ENCODE results near the gene DDO.

Gene DDO

DNA sequence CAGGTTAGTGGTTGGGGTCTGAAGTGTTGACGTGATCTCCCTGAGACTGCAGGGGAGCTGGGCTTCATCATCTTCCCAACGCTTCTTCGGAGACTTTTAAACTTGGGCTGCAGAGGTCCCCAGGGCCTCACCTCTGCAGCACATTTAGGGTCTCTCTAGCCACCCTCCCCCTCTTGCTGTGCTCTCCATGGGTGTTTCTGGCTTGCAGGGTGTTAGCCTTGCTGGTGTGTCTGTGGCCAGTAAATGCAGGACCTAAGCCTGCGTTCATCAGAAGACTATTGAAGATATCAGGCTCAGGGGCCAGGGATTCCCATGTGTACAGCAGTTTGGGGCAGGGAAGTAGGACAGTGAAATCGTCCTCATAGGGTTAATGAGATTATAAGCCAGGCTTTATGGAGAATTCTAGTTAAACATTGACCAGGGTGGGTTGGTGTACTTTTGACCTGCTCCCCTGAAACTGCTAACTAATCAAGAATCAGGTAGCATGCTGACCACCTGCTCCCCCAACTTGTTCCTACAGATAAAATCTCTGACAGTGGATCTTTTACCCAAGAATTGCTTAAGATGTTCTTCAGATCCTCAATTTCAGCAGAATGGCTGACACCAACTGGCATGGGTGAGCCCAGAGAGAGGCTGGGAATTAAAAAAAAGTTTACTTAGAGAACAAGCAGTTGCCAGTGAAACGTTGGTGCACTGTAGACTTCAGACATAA, 3.8 kb upstream of the DDO start:
- no peak for DNase-seq

DNA sequence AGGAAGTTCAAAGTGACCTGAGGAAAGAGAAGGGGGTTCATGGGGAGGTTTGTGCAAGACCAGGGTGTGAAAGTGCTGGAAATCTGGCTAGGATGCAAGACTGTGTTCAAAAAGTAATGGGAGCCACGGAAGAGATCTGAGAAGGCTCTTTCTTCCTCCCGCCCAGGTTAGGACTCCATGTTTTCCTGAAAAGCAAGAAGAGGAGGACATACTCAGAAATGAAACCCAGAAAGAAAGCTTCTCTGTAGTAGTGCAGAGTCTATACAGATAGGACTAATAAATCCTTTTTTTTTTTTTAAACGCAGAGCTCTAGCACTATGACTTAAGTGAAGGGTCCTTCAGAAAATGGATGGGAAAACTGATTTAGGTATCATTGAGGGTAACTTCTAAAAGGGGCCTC, 3.2 kb upstream of the DDO start:
- no peak for DNase-seq

DNA sequence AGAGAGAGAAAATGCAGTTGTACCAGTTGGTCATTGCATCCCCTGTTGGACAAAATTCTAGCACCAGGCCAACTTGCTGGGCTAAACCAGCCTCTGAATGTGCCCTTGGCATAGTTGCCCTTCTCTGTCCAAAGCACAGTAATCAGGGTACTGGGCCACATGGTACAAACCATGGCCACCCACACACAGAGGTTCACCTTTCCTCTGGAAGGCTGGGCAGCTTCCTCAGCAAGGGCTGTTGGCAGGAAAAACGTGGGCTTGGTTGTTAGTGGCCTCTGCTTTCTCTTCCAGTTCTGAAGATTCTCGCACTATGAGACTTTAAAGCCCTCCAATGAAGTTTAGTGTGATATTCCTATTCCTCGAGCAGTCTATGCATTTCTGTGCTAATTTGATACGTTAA, 706 bp downstream of the DDO start:
- DNase-seq = no peak

DNA sequence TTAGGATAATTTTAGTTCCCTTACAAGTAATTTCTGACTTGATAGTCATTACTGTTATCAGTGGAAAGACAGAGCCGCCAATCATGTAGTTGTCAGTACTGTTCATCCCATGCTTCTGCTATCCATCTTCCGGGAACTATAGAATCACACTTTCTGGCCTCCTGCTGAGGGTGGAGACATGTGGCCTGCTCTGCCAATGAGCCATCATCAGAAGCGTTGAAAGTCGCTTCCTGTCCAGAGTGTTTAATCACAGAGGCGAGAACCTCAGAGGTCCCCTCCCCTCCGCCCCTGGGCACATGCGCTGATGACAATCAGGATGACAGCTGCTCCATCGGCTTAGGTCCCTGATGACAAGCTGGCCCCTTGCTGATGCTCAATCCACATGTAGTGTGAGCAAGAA, 3.0 kb downstream of the DDO start:
- no peak for DNase-seq

DNA sequence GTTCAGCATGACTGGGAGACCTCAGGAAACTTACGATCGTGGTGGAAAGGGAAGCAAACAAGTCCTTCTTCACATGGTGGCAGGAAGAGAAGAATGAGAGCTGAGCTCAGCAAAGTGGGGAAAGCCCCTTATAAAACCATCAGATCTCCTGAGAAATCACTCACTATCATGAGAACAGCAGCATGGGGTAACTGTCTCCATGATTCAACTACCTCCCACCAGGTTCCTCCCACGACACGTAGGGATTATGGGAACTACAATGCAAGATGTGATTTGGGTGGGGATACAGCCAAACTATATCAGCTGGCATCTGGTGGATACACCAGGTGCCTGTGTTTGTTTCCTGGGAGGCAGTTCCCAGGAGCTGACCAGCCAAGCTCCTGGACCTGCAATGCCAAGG, 4.9 kb downstream of the DDO start:
- no peak for DNase-seq

DNA sequence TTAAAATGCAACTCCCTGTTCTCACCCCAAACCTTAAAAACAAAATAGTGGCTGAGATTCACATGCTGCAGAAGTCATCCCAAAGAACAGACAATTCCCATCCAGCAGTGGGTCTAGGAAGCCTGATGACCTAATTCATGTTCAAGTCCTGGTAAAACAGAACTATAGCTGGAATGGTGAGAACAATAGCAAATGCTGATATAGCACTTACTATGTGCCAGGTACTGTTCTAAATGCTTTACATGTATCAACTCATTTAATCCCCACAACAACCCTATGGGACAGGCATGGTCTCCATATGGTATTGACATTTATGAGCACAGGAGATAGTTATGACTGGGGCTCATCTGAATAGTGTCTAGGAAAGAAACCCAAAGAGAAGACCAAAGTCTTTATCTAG, 5.6 kb downstream of the DDO start:
- no peak for DNase-seq

DNA sequence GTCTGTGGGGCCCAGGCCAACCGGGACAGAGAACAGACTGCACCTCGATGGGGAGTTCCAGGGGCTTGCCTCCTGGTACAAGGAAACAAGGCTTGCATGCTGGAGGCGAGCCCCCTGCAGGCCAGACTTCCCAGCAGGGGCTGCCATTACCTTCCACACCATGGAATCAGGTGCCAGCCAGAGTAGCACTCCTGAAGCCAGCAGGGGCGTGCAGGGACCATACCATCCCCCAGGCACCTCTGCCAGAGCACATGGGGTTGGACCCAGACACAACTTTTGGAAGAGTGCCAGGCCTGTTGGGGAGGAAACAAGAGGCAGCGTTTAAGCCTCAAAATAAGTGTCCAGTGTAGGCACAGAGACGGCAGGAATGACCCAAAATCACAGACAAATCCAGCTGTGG, 6.5 kb downstream of the DDO start:
- DNase-seq = no peak

DNA sequence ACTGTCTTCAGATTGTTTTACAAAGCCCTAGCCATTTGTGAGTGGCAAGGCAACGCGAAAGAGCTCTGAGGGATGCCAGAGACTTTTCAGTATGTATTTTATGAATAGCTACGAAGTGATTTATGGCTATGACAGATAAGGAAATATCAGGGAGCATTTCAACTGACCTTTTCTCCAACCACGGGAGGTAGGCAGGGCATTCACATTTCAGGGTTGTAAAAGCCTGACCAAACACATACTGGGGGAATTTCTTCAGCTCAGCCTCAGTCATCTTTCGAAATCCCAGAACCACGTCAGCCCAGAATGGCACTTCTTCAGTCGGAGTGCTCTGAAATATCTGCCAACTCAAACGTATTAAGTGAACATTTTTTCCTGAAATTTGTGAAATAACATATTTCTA, 10.8 kb downstream of the DDO start:
- DNase-seq = no peak

DNA sequence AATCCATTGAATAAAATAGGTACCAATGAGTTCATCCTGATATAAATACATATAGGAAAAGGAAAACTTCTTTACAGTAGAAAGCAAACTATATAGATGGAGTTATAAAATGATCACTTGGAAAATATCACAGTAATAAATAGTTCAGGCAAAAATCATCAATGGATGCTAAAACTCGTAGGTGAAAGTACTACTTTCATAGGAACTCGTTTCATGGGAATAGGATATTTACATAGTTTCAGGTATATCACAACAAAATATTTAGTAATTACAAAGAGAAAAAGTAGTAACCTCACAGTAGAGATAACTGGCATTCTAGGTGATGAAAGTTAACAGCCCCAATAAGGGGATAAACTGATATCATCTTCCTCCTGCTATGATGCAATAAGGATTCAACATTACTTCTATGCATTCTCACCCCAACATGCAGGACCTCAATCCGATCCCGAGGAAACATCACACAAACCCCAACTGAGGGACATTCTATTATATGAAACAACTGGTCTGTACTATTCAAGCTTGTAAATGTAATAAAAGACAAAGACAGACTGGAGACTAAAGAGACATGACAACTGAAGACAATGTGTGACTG, 13.7 kb downstream of the DDO start:
- no peak for DNase-seq

DNA sequence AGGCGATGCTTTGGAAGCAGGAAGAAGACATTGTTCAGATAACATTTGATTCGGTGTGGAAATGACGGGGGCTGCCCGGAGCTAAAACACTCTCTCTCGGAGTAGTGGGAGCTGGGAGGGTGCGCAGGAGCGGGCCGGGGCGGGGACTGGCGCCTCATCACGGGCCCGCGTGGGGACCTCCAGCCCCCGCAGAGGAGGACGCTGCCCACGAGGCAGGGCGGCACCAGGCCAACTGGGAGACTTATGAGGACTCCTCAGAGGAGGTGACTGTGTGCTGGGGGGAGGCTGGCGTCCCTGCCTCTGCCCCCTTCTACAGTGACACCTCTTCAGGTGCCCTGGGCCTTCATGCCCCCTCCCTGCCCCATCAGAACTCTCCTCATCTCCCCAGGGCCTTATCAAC, 15.2 kb downstream of the DDO start:
- DNase-seq = no peak

DNA sequence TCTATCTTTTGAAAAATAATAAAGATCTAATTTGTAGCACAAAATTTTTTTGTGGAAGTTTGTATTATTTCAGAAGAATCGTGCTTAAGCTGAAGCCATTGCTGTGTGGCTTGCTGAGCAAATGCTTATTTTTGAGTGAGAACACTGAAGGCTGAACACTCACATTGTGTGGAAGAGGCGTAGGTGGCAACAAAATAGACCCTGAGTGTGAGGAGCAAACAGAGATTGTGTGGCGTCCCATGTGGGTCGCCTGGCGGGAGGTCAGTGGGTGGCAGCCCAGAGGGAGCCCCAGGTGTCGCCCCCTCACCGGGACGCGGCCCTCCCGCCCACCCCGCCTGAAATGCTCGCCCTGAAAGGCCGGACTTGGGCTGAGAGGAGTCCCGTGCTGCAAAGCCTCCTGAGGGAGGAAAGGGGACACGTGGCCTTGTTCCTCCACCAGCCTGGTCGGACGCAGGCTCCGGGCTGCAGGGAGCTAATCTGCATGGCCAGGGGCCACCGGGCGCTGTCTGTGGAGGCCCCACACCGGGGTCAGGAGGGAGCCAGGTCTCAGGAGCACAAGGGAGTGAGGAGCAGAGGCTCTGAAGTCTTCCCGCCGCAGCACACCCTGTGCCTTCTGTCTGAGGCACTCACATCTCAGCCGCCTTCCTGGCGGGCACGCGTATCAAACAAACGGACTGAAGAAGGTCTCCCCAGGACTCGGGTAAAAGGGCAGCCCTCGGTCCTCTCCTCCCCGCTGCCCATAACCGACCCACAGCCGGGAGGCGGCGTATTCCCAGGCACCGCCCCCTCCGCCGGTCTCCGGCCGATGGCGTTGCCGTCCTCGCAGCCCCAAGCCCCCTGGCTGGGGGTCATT, 15.9 kb downstream of the DDO start:
- DNase-seq = no peak

DNA sequence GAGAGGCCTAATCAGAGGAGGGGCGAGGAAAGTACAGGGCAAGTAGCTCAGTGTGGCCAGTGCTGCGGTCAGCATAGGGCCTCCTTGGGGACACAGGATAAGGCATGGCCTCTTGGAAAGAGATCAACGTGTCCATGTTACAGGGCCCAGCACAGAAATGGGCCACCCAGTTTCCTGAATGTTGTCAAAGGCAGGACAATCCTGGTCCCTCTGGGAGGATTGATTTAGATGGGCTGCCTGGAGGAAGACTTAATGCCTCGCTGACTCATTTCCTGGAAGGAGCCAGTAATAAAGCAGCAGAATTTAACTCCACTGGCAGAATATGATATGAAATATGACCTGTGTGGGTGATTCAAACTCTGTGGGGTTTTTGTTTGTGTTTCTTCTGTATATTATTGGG, 16.6 kb downstream of the DDO start:
- DNase-seq = no peak

DNA sequence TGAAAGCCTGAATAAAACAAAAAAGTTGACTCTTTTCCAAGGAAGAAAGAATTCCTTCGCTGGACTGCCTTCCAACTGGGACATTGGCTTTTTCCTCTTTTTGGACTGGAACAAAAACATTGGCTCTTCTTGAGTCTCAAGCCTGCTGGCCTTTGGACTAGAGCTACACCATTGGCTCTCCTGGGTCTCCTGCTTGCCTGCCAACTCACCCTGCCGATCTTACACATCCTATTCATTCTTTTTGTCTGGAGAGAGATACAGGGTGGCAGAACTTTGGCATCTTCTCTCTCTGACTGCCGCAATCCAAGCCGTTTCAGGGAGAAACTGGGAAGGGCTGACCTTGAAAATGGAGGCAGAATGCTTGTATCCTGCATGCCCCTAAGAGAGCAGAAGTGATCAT, 20.2 kb downstream of the DDO start:
- no peak for DNase-seq

DNA sequence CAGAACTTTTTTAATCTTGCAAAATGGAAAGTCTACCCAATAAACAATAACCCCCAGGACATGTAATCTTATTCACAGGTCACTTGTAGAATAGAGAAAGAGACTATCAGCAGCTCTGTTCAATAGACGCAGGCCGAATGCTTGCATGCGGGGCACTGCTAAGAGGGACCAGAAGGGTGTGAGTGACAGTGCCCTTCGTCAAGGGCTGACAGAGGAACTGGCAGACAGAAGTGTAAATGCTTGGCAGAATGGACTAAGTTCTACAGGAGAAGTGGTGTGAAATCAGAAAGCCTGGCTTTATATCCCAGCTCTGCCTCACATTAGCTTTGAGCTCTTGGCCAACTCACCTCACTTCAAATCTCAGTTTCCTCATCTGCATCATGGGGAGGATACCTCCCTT, 21.0 kb downstream of the DDO start:
- DNase-seq = no peak

DNA sequence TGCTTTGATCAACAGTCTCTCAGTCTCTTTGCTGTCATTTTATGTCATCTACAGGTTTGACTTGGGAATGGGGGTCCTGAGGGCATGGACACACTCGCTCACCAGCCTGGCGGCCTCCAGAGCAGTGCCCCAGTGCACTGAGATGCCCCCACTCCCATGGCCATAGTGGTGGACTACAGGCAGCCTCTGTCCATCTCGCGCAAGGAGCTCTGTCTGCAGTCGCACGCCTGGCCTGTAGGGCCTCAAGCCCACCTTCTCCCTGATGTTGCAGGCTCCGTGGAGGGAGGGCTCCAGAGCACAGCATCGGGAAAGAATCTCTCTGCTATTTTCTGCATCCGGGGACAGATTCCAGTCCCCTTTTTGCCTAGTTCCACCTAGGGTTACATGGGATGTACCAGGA, 22.6 kb downstream of the DDO start:
- DNase-seq = no peak

DNA sequence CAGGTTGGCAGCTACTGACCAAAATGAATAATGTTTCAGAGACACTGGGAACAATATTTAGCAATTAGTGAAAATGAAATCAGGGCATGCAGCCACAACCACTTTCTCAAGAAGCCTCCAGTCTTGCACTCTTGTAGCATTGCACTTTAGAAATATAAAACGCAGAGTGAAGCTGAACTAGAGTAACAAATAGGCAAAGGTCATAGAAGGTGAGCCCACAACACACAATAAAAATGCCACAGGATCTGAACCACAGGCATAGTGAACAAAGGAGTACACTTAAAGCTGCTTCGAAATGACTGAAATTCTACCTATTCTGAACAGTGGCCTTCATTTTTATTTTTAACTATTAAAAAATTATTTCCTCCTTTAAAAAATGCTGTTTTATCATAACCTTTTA, 25.0 kb downstream of the DDO start:
- no peak for DNase-seq

DNA sequence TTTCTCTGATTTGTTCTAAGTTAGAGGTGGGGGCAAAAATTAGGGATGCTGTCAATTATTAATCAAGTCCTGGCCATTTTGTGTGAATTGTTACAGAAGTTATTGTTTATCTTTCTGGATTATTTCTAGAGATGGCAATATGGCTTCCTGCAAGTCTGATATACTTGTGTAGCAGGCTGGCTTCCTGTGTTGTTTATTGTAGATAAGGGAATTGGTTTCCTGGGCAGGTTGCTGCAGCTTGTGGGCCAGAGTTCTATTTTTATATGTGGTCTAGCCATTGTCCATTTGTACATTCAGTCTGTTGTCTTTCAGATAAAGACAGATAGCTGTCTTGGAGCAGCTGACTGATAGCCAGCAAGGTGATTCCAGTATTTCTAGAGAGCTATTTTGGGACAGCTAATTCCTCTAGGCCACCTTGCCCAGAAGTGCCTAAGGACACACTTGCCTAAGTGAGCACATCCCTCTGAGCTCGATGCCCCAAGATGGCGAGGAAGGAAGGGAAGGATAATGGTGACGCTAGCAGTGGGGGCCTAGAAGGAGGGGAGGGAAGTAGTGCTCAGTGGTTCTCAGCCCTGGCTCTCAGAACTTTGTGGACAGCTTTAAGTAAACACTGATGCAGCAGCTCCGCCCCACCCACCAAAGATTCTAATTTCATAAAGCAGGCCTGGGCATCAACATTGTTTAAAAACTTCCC, 25.5 kb downstream of the DDO start:
- no peak for DNase-seq

DNA sequence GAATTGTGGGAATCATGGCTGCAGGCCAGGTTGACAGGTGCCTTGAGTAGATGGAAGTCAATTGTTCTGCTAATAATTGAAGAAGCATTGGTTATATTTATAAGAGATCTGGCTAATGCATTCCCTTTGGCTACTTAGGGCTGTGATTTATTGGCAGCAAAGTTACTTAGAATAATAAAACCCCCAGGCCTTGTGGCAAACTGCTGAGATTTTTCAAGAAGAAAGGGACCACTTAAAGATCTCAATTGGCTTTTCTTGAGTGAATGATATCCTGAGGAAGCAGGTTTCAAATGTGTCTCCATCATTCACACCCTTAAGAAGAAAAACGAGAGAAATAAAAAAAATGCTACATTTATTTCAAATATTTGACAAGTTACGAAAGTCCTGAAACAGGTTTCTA, 27.4 kb downstream of the DDO start:
- no peak for DNase-seq

DNA sequence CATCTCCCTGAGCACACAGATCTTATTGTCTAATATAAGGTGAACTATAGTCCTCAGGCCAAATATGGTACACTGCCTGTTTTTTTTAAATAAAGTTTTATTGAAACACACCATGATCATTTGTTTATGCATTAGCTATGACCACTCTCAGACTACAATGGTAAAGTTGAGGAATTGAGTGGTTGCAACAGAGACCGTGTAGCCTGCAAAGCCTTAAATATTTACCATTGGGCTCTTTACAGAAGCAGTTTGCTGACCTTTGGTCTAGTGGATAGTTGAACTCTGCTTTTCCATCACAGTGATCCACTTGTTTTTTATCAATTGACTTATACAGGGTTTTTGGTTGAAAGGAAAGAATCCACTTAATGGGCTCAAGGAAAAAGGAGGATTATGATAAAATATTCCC, 29.9 kb downstream of the DDO start:
- no peak for DNase-seq

DNA sequence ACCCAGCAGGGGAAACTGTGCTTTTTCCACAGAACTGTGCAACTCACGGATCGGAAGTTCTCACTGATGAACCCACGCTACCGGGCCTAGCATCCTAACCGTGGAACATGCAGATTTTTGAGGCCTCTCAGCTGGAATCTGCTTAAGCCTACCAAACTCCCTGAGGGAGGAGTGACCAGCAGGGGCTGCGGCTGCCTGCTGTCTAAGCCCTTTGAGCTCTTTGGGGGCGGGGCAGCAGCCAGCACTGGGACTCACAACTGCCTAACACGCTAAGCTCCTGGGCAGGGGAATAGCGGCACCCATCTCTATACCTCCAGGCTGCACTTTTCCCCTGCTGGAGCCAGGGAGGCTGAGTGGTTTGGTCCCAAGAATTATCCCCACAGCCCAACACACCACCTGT, 36.8 kb downstream of the DDO start:
- DNase-seq = no peak

DNA sequence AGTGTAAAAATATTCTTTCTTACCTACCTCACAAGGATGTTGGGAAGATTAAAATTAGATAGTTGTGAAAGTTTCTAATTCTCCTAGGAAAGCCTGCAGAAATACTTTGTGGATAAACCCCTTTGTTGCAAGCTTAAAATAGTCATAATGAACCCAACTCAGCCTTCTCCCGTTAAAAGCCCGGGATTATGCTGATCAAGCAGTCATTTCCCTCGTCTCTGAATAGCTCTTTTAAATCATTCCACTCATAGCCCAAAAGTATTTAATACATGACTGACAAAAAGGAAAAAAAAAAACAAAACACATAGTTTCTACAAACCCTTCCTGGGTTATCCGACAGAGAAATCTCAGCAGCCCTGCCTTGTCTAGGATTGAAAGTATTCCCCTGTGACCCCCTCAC, 46.3 kb downstream of the DDO start:
- DNase-seq = no peak

DNA sequence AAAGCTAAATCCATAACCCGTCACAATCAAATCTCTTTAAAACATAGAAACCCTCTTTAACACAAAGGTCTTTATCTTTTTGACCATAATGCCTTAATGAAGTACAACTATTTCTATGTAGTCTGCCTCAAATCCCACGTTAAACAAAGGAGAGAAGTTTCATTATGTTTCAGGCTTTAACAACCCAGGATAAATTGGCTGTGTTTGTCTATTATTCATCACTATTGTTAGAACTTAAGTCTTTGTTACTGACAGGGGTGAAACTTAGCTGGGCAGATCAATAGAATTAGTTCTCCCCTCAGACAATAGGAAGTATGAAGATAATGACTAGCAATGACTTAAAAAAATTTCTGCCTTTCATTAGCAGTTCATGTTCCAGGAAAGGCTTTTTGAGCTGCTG, 47.1 kb downstream of the DDO start:
- DNase-seq = no peak

DNA sequence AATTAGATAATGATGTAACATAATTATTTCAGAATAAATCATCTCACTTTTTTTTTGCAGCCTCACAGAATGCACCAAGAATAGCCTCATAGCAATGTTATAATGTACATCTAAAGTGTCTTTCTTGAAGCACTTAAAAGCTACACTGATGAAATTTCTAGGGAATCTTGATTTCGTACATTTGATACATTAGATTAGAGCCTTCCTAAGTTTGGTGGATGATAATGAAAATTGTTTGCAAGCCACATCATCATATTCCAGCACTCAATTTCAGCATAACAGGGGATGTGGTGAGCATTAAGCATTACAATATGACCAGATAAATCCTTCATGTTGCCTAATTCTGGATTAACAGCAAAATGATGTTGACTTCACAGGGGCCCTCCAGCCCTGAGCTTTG, 47.5 kb downstream of the DDO start:
- DNase-seq = no peak

DNA sequence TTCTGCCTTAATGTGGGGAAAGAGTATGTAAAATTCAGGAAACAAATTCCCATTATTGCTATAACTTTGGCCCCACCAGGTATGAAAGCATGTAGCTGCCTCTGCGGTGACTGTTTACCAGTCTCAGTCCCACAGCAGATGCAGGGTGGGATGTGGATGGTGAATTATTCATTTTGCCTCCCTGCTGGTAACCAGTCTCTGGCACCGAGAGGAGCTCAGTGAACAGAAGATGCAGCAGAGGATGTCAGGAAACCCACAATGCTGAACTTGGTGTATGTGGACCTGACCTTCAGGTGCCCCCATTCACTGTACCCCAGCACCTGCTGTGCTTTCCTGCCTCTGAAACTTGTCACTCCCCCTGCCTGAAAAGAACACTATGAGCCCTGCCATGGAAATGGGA, 48.4 kb downstream of the DDO start:
- DNase-seq = no peak
